SH-SY5Y (cell line): Measurements from ENCODE around the gene ATP1B2.

Experiments
- GATA2 ChIP-seq: IDR thresholded peaks from 2 replicates; pipeline ENCODE4 v1.6.1; 2011; ENCODE audit warnings: mild to moderate bottlenecking, low read depth, low read length
- GATA3 ChIP-seq: IDR thresholded peaks from 2 replicates; pipeline ENCODE4 v1.6.1; 2011; ENCODE audit warnings: low read depth, mild to moderate bottlenecking, low read length, moderate library complexity

DNA sequence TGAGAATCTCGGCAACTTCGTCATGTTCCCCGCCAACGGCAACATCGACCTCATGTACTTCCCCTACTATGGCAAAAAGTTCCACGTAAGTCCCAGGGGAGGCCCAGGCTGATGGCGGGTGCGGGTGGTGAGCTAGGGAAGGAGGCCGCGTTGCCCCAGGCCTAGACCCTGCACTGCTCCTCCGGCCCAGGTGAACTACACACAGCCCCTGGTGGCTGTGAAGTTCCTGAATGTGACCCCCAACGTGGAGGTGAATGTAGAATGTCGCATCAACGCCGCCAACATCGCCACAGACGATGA is 4.8 kb downstream of the ATP1B2 start:
- TF ChIP-seq GATA2 (no peak), GATA3 (no peak)
